HG03439 (cell line): ENCODE data around the gene SSBP4.

Experiments
- ATAC-seq: cut with Tn5 transposase; IDR thresholded peaks from one replicate; pipeline ENCODE4 v1.9.1; 2021; ENCODE audit warnings: mild to moderate bottlenecking, moderate library complexity; ENCODE audit not compliant: unreplicated experiment

The SSBP4 gene

DNA sequence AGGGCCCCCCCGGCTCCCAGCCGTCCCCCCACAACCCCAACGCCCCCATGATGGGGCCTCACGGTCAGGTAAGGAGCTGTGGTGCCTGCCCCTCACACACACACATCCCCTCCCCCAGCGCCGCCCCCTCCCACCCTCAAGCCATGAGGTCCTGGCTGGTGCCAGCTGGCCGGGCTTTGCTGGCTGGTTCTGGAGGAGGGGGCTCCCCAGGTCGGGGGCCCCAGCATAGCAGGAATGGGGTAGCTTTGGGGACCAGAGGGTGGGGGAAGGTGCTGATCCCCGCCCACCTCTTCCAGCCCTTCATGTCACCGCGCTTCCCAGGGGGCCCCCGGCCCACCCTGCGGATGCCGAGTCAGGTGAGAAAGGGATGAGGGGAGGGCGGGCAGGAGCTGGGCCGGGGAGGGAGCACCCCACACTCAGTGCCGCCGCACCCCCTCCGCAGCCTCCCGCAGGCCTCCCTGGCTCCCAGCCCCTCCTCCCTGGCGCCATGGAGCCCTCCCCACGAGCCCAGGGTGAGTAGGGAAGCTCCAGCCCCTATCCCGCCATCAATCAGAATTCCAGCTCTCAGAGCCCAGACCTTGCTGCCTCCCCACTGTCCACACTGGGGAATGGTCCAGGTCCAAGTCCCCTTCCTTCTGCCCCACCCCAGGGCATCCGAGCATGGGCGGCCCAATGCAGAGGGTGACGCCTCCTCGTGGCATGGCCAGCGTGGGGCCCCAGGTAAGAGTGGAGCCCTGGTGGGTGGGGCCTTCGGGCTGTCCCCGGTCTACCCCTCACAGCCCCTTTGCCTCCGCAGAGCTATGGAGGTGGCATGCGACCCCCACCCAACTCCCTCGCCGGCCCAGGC is 12.4 kb downstream of the SSBP4 start:
- no peak for ATAC-seq

DNA sequence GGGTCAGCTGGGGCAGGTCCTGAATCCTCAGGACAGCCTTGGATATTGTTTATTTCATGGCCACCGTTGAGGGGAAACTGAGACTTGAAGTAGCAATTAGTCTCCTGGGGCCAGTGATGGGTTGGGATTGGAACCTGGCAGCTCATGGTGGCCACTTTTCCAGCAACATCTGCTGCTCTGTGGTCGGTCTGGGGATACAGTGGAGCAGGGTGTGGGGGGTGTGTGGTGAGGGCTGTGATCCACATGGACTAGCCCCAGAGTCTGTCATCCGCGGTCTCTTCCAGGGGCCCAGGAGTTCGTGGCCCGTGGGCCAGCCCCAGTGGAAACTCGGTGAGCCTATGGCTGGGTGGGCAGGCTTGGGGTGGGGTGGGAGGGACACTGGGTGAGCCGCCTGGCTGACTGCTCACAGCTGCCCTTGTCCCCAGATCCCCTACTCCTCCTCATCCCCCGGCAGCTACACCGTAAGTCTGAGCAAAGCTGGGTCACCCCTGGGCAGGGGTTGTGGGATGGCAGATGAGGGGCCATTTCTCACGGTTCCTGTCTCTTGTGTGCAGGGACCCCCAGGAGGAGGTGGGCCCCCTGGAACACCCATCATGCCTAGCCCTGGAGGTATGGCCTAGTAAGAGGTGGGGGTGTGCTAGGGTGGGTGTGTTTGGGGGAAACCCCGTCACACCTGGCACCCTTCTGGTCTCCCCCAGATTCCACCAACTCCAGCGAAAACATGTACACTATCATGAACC is 13.2 kb downstream of the SSBP4 start:
- ATAC-seq: no peak

DNA sequence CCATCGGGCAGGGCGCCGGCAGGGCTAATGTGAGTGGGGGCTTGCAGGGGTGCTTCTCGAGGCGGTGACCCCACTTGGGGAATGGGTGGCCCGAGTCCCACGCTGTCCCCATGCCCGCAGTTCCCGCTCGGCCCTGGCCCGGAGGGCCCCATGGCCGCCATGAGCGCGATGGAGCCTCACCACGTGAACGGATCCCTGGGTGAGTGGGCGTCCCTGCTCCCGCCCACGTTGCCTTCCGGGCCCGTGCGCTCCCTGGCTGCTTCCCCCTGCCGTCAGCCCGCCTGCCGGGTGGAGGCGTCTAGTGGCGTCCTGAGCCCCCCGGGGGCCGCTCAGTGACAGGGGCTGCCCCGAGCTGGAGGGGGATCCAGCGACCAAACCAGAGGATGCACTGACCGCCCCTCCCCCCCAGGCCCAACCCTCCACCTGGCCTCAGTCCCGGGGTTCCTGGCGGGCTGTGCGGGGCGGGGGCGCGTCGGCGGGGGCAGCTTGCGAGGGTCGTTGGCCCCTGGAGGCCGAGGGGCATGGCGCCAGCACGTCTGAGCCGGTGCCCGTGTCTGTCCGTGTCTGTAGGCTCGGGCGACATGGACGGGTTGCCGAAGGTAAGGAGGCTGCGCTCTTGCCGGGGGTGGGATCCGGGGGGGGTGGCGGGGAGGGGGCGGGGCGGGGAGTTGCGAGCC is 14.0 kb downstream of the SSBP4 start:
- ATAC-seq: no peak

DNA sequence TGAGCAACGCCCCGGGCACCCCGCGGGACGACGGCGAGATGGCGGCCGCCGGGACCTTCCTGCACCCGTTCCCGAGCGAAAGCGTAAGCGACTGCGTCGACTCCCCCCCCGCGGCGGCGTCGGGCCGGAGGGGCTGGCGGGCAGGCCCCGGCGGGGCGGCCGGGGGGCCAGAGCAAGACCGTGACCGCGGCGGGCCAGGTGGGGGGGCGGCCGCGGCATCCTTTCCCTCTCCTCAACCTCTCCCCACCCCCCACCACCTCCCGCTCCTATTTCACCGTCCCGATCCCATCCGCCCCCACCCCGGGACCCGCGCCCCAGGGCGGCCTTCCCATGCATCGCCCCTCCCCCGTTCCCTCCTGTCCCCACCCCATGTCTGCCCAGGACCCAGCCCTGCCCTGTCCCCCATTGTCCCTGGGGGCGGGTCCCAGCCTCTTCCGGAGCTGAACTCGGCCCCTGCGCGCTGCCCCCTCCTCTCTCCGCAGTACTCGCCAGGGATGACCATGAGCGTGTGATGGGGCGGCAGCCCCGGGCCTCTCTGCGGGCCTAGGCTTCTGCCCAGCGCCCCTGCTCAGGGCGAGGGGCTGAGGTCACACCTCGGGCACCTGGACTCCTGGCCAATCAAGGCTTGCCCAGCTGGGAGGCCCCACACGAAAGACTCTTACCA is 14.7 kb downstream of the SSBP4 start:
- no peak for ATAC-seq

DNA sequence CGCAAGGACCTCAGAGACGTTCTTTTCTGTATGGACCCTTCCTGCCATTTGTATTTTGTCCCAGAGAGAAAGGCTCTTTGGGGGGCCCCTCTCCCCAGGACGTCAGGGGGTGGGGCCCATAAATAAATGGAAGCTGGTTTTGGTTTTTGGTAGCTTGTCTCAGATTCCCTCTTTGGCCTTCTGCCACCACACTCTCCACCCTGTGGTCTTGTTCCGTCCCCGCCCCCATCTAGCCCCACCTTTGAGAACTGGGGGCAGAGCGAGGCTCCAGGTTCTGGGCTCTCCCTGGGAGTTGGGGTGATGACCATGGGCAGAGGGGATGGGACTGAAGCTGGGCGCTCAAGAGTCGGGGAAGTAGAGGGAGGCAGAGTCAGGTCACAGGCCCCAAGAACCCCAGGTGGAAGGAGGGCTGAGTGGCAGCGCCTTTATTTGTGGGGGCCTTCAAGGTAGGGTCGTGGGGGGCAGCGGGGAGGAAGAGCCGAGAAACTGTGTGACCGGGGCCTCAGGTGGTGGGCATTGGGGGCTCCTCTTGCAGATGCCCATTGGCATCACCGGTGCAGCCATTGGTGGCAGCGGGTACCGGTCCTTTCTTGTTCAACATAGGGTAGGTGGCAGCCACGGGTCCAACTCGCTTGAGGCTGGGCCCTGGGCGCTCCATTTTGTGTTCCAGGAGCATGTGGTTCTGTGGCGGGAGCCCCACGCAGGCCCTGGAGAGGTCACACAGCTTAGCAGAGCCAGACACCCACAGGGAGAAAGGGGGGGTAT is 15.4 kb downstream of the SSBP4 start:
- ATAC-seq: no peak

DNA sequence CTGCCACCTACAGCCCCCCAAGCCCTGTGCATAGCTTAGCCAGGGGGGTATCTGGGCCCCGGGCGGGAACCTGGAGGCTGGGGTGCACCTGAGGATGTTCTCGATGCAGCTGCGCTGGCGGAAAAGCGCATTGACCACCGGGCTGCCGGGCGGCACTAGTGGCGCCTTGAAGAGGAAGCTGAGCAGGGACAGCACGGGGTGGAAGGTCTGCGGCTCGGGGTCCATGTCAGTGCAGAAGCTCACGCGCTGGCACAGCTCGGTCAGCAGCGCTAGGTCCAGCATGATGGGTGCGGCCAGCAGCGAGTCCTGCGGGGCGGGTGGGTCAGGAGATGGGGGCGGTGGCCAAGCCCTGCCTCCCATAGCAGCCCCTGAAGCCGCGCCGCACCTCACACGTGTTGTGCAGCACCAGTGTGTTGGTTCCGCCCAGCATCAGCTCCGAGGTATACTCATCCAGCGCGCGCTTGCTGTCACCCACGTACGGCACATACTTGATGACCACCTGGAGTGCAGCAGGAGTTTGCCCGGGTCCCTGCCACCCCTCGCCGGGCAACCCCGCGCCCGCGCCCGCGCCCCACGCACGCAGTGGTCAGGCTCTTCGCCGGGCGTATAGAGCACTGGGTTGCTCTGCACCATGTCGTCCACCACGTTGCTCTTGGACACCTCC is 16.1 kb downstream of the SSBP4 start:
- no peak for ATAC-seq

DNA sequence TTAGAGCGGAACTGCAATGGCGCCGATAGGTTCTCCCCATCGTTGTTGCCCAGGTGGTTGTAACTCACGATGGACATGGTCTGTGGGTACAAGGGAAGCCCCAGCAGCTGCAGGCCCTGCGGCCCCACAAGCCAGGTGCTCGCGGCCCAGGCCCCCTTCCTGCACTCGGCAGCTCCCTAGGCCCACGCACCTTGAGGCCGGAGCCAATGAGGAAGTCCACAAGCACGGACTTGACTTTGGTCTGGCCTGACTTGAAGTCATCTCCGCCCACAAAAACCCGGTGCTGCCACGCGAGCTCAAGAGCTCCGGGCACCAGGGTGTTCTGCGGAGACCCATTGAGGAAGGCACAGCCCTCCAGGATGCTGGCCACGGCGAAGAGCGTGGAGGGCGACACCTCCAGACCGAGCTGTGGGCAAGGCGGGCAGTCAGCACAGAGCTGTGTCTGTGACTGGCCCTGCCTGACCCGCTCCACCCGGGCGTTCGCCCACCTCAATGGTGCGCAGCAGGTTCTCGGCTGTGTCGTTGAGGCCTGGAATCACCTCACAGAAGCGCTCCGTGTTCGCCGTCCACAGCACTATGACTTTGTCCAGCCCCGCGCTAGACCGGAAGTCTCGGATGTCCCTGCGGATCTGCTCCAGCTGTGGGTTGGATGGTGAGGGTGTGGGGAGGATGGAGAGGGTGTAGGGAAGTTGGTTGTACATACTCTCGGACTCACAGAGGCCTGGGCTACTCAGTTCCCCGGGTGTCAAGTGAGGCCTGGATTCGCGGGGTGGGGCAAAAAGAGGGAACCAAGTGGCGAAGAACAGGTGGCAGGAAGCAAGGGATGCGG is 16.9 kb downstream of the SSBP4 start:
- no peak for ATAC-seq

DNA sequence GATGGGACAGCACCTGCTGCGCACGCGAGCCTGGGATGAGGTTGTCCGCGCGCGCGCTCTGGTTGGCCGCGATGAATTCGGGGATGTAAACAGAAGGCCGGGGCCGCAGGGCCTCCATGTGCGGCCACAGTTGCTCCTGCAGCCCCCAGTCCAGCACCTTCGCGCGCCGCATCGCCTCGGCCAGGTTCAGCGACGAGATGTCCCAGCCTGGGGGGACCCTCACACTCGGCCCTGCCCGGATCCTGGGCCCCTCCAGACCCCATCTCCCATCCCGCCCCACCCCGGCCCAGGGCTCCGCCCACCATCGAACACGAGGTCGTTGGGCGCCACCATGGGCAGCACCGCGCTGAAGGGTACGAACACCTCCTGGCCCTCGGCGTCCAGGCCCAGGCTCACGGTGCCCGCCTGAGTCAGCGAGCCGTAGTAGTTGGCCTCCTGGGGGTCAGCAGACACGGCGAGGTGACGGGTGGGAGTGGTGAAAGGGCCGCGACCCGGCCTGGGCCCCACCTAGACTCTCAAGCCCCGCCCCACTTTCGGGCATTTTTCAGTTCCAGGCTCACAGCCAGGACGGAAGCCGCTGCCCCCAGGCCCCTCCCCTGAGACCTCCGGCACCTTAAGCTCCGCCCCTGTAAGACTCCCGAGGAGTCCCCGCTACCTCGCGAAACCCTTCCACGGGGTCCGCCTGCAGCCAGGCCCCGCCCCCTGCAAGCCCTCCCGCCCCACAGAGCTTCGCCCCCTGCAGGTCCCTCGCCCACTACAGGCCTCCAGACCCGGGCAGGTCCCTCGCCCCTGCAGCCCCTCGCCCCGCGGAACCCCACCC is 17.7 kb downstream of the SSBP4 start:
- ATAC-seq: no peak

DNA sequence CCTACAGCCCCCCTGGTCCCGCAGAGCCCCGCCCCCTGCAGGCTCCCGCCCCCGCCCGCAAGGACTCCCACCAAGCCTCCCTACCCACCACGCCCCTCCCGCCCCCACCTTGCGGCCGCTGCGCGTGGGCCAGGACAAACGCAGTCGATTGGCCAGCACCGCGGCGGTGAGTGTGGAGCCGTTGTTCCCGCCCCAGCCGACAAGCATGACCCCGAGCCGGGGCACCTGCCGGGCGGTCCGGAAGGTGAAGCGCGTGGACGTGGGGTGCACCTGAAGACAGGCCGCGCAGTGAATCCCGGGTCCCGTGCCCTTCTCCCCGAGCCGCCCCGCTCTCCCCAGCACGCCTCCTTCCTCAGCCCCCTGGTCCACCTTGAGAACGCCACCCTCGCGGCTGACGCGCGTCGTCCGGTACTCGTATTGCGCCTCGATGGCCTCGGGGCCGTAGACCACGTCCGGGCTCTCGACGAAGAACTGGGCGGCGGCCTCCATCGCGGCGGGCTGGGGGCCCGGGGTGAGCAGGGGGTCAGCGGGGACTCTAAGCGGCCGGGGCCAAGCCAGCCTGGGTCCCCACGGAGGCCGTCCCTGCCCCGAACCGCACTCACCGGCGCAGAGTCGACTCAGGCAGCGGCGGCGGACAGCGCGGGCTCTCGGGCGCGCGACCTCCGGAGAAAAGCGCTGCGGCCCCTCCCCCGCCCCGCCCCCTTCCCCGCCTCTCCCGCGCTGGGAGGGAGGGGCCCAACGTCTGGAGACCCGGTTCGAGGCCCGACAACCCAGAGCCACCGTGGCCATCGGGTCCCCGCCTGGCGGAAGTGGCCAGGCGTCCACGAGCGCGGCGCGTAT is 18.5 kb downstream of the SSBP4 start, which contains the start of gene ISYNA1:
ISYNA1 (minus strand) TSS at position 643 of the 840 bp plus-strand sequence; CDS start at position 489, 154 bp downstream.
- ATAC-seq: no peak

DNA sequence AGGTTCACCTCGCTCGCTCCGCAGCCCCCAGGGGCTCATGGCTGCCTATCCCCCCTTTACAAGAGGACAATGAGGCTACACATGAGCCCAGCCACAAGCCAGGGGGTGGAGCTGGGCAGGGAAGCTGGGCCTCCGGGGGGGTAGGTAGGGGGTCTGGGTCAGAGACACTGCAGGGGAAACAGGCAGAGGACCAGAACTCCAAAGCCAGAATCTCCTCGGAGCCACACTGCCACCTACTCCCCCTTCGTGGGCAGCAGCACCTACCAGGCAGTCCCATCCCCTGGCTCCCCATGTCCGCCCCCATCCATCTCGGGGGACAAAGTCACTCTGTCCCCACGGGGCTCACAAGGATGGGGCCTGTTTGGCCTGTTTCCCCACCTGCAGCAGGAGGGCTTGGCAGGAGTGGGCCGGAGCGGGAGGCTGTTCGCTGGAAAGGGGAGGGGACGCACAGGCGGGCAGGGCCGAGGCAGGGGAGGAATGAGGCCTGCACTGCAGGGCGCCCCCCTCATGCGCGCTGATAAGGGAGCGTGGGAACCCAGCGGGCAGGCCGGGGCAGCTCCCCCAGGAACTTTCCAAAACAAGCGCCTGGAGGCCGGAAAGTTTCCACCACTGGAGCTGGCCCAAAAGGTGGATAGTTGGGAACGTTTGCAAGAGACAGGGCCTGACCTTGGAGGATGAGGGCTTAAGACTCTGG is 19.3 kb downstream of the SSBP4 start:
- no peak for ATAC-seq

DNA sequence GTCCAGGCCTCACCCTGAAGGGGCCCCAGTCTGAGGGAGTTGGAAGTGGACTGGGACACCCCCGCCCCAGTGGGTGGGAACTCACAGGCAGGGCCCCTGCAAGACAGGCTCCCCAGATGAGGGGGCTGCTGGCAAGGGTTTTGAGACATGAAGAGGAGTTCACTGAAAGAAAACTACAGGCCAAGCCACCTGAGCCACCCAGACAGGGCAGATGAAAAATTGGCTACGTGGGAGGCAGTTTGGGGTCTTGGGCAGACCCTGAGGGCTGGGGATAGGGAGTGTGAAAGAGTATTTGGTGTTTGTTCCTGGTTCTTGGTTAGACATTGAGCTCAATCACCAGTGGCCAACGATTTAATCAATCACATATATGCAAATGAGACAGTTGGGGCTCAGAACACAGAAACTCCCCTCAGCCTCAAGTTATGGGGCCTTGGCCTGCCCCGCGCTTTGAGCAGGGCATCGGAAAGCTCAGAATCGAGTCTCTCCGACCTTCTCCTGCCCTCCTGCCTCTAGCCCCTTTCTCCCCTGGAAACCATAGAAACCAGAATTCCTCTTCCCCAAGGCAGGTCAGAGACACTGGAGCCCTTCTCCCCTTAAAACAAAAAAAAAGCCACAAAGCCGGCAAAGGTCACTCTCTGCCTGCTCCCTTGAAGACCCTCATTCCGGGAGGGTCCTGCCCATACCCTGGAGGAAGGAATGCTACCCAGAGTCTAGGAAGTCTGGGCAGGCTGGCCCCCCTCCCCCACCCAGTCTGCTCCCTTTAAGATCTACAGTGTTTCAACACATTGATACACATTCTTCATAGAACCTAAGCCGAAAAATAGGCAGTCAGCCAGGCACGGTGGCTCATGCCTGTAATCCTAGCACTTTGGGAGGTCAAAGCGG is 20.1 kb downstream of the SSBP4 start:
- ATAC-seq: no peak

DNA sequence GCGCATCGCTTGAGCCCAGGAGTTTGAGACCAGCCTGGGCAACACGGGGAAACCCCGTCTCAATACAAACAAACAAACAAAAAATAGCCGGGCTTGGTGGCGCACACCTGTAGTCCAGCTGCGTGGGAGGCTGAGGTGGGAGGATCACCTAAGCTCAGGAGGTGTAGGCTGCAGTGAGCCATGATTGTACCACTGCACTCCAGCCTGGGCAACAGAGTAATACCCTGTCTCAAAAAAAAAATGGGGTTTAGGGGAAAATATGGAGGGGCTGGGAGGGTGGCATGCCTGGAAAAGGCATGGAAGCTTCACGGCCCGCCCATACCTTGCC is 20.7 kb downstream of the SSBP4 start:
- ATAC-seq: no peak

DNA sequence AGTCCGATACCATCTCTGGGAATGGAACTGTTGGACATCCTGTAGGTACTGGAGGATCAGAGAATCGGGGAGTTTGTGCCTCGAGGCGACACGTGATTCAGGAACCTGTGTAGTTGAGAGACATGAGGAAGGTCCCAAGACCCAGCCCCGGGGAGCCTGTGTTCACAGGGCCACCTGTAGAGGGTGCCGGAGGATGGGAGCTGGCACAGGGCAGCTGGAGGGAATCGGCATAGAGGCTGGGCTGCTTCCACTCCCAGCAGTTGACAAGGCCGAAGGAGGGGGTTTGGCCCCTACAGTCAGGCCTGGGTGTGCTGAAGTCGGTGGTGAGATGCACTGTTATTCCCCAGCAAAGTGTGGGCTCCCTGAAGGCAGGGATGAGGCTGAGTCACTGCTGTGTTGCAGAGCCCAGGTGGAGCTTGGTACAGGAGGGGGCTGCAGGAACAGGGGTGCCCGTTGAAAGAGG is 21.2 kb downstream of the SSBP4 start:
- no peak for ATAC-seq

DNA sequence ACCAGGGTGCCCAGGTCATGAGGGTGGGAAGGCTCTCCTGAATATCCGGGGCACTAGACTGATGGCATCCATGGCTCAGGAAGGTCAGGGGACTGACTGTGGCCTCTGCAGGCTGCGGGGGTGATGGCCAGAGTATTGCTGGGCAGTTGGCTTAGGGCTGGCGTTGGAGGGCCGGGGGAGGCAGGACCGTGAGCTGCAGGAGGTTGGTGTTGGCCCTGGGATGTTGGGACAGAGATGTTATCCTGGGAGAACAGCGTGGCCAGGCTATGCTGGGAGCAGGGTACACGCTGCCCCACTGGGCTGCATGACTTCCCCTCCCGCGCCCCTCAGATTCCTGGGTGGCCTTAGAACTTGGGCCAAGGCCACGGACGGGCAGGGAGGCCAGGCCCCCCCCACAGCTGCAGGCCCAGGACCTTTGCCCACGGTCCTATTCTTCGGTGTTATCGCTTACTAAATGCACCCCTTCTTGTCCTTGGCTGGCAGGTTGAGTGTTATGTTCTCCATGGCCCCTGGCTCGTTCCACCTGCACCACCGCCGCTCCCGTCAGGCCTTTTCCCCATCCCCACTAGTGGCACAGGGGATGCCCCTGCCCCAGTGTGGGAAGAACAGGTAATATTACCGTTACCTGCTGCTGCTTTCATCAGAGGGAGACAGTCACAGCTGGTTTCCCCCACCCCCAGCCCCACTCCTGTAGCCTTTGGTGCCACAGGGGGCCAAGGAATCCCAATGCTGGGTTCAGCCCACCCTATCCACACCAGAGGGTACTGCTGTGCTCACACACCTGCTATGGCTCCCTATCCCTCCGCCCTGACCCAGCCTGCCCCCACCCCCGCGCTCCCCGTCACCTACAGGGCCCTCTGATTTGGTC is 22.0 kb downstream of the SSBP4 start:
- ATAC-seq: no peak
